ENCODE data around the gene CCL23. TPM values are rescaled to one million over a fixed set of nuclear protein-coding genes. Genes with fewer than 3 reads are reported as not detected.

The CCL23 gene
- total and polyA plus RNA-seq, 9 of the 15 experiments (the other 6 are each of a cell fraction or from before 2014, with no cell fraction given) = not detected

GRCh38 chr17:36066365-36066985 is 48.7 kb upstream of the CCL23 start:
- no peaks in the 10 kb centered on the region for H3K9me3 ChIP-seq (replicated peaks; ENCODE audit: control insufficient read depth, insufficient read depth, low read depth, low read length)
- H3K4me3 ChIP-seq = no peak overlapping the region
- CTCF ChIA-PET (ENCODE audit: low intra/inter-chr PET ratio) = no interaction called here
- H3K9me1 ChIP-seq (ENCODE audit: control insufficient read depth, insufficient read depth, low read length) = no peaks in the 10 kb centered on the region
- 1% methylated on average over 6 of the region's 6 CpGs for WGBS (ENCODE audit: insufficient coverage, low coverage, missing lambda C conversion rate)
- H3K9ac ChIP-seq (ENCODE audit: insufficient read depth in 1 of 2, low read depth in 2 of 2, low read length in 2 of 2) = no peak overlapping the region
- no peak for TF ChIP-seq HDAC8 (tag; IDR thresholded peaks at IDR 0.05)
- TF ChIP-seq ARID1B (IDR thresholded peaks at IDR 0.05) = no peak
- TF ChIP-seq OTX1 (CRISPR knock-in tag; IDR thresholded peaks at IDR 0.05) = no peak
- no peak for TF ChIP-seq ZNF444 (CRISPR knock-in tag; IDR thresholded peaks at IDR 0.05)
- TF ChIP-seq HBP1 (CRISPR knock-in tag; IDR thresholded peaks at IDR 0.05) = no peak
- in situ Hi-C loops (cut with MboI) = no loop called here
- H3K27ac ChIP-seq (ENCODE audit: extremely low read depth, low read depth, low read length) = no peak overlapping the region
- H3K79me2 ChIP-seq (ENCODE audit: control insufficient read depth, insufficient read depth, low read length) = no peaks in the 10 kb centered on the region
- FAIRE-seq = no peak
- intact Hi-C loops (cut with micrococcal nuclease) = no loop called here
- POLR2A ChIA-PET = no interaction called here
- no peak overlapping the region for H2AFZ ChIP-seq (ENCODE audit: low read depth, low read length)
- no TSS peak for BruUV-seq (replicated peaks)
- no peaks in the 10 kb centered on the region for H3K36me3 ChIP-seq (ENCODE audit: control insufficient read depth, insufficient read depth, low read length)
- no peak for DNase-seq (ENCODE audit: extremely low read depth in 1 of 4, low spot score in 3 of 4)
- peaks cover 0 to 13% of the 10 kb centered on the region in 2 experiments; a peak in 1 of 5 replicates for H3K27me3 ChIP-seq (ENCODE audit: control insufficient read depth in 2 of 2, insufficient read depth in 2 of 2, low read length in 2 of 2)
- H3K4me1 ChIP-seq (replicated peaks in 1 of 2; ENCODE audit: control insufficient read depth in 2 of 2, insufficient read depth in 2 of 2, low read length in 2 of 2) = no peaks in the 10 kb centered on the region; a peak in 1 of 5 replicates
- H3K4me2 ChIP-seq (ENCODE audit: insufficient read depth, low read length) = no peak overlapping the region
- no peak for ATAC-seq
- no peaks in the 10 kb centered on the region for H4K20me1 ChIP-seq (replicated peaks; ENCODE audit: control insufficient read depth, insufficient read depth, low read length)
